CD4-positive, alpha-beta T cell treated with Interleukin-12 subunit alpha and Interleukin-12 subunit beta, for 1 hour (primary cell): ENCODE data around the gene ZKSCAN8.

ENCODE experiments used
- DNase-seq: peaks from one replicate; pipeline ENCODE4 v3.0.0-alpha.2; 2020

ZKSCAN8 gene

DNA sequence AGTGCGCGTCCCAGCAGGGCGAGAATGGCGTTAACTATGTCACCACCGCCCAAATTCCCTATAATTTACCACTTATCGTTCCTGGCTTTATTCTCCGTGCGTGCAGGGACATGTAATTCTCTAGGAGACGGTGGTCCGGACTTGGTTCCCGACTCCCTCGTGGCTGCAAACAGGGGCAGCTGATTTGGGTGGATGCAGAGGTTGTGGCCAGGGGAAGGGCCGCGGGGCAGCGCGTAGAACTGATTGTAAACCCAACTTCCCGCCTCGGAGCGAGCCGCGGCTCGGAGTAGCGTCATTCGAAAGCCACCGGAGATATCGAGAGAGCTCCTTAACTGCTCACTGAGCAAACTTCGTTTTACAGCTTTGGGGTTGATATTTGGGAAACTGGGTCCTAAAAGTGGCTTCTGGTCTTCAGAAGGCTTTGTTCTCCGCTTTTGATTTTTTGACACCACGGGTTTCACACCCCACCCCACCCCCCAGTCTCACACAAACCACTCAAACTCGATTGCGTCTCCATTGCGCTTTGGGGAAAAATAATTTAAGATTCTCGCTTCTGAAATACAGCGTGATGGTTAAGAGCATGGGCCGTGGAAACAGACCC is 65.9 kb downstream of the ZKSCAN8 start:
- DNase-seq, result peak; percentile 20

DNA sequence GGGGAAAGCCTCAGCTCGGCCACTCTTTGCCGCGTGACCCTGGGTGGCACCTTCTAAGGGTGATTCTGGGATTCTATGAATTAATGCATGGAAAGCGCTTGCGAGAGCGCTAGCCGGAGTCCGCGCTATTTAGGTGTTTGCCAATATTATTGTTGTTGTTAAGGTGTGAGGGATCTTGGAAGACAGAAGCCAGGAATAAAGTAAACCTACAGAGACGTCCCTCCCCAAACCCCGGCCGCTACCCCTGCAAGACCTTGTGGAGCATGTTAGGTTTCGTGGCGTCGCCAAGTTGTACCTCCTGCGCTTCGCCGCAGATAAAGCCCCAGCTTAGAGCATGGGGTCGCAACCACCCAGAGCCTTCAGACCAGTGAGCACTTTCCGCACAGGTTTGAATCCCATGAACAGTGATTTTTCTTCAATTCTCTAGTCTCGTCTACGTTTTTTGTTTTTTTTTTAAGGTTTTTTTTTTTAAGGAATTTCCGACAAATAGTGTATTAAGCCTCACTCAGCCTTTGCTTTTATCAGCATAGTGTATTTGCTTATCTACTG is 66.5 kb downstream of the ZKSCAN8 start:
- no peak for DNase-seq
